ENCODE results near the gene SNCB.
A peak's percentile ranks its signal among the peaks of the same experiment; 100 is the strongest.

The SNCB gene

GRCh38 chr5:176640616-176641015 lies 10.3 kb upstream of the SNCB start:
- Histone ChIP-seq H3K4me3 (ENCODE audit: low read depth, low read length) (no peak overlapping the region), H3K4me1 (ENCODE audit: control insufficient read depth, insufficient read depth, low read length, unreplicated experiment) (no peaks in the 10 kb centered on the region), H3K36me3 (ENCODE audit: insufficient read depth, low read length) (no peaks in the 10 kb centered on the region), H3K27ac (ENCODE audit: low read depth, low read length) (no peak overlapping the region), H3K27me3 (ENCODE audit: insufficient read depth, low read length) (peaks cover 12% of the 10 kb centered on the region), H2AFZ (ENCODE audit: low read length, unreplicated experiment) (no peak overlapping the region), H3K79me2 (ENCODE audit: control insufficient read depth, insufficient read depth, low read length, unreplicated experiment) (no peaks in the 10 kb centered on the region)

GRCh38 chr5:176639981-176640380 lies 9.6 kb upstream of the SNCB start:
- Histone ChIP-seq H2AFZ (ENCODE audit: low read length, unreplicated experiment) (no peak overlapping the region), H3K4me1 (ENCODE audit: control insufficient read depth, insufficient read depth, low read length, unreplicated experiment) (no peaks in the 10 kb centered on the region), H3K36me3 (ENCODE audit: insufficient read depth, low read length) (no peaks in the 10 kb centered on the region), H3K27me3 (ENCODE audit: insufficient read depth, low read length) (peaks cover 18% of the 10 kb centered on the region), H3K27ac (ENCODE audit: low read depth, low read length) (no peak overlapping the region), H3K4me3 (ENCODE audit: low read depth, low read length) (no peak overlapping the region), H3K79me2 (ENCODE audit: control insufficient read depth, insufficient read depth, low read length, unreplicated experiment) (no peaks in the 10 kb centered on the region)

- H3K27ac ChIP-seq (ENCODE audit: low read depth, low read length) = no peak overlapping the region
- no peaks in the 10 kb centered on the region for H3K36me3 ChIP-seq (ENCODE audit: insufficient read depth, low read length)
- peaks cover 21% of the 10 kb centered on the region for H3K27me3 ChIP-seq (ENCODE audit: insufficient read depth, low read length)
- no peaks in the 10 kb centered on the region for H3K4me1 ChIP-seq (ENCODE audit: control insufficient read depth, insufficient read depth, low read length, unreplicated experiment)
- no peak overlapping the region for H3K4me3 ChIP-seq (ENCODE audit: low read depth, low read length)
- H3K79me2 ChIP-seq (ENCODE audit: control insufficient read depth, insufficient read depth, low read length, unreplicated experiment) = no peaks in the 10 kb centered on the region
- H2AFZ ChIP-seq (ENCODE audit: low read length, unreplicated experiment) = no peak overlapping the region
These were observed 8.9 kb upstream of the SNCB start for GRCh38 chr5:176639208-176639607.

- Histone ChIP-seq H3K79me2 (ENCODE audit: control insufficient read depth, insufficient read depth, low read length, unreplicated experiment) (no peaks in the 10 kb centered on the region), H3K4me3 (ENCODE audit: low read depth, low read length) (no peak overlapping the region), H3K27me3 (ENCODE audit: insufficient read depth, low read length) (peaks cover 29% of the 10 kb centered on the region), H3K36me3 (ENCODE audit: insufficient read depth, low read length) (no peaks in the 10 kb centered on the region), H3K4me1 (ENCODE audit: control insufficient read depth, insufficient read depth, low read length, unreplicated experiment) (no peaks in the 10 kb centered on the region), H3K27ac (ENCODE audit: low read depth, low read length) (no peak overlapping the region), H2AFZ (ENCODE audit: low read length, unreplicated experiment) (no peak overlapping the region)
These were observed 8.1 kb upstream of the SNCB start for GRCh38 chr5:176638437-176638836.

- no peaks in the 10 kb centered on the region for H3K4me1 ChIP-seq (ENCODE audit: control insufficient read depth, insufficient read depth, low read length, unreplicated experiment)
- no peaks in the 10 kb centered on the region for H3K36me3 ChIP-seq (ENCODE audit: insufficient read depth, low read length)
- no peak overlapping the region for H2AFZ ChIP-seq (ENCODE audit: low read length, unreplicated experiment)
- H3K4me3 ChIP-seq (ENCODE audit: low read depth, low read length) = no peak overlapping the region
- no peak overlapping the region for H3K27ac ChIP-seq (ENCODE audit: low read depth, low read length)
- H3K79me2 ChIP-seq (ENCODE audit: control insufficient read depth, insufficient read depth, low read length, unreplicated experiment) = no peaks in the 10 kb centered on the region
- H3K27me3 ChIP-seq (ENCODE audit: insufficient read depth, low read length) = peaks cover 38% of the 10 kb centered on the region
These were observed 7.2 kb upstream of the SNCB start for GRCh38 chr5:176637556-176637955.

- Histone ChIP-seq H3K27ac (ENCODE audit: low read depth, low read length) (no peak overlapping the region), H3K79me2 (ENCODE audit: control insufficient read depth, insufficient read depth, low read length, unreplicated experiment) (no peaks in the 10 kb centered on the region), H3K27me3 (ENCODE audit: insufficient read depth, low read length) (peaks cover 48% of the 10 kb centered on the region), H3K4me1 (ENCODE audit: control insufficient read depth, insufficient read depth, low read length, unreplicated experiment) (no peaks in the 10 kb centered on the region), H3K4me3 (ENCODE audit: low read depth, low read length) (no peak overlapping the region), H2AFZ (ENCODE audit: low read length, unreplicated experiment) (no peak overlapping the region), H3K36me3 (ENCODE audit: insufficient read depth, low read length) (no peaks in the 10 kb centered on the region)
These were observed 6.1 kb upstream of the SNCB start for GRCh38 chr5:176636426-176636825.

- Histone ChIP-seq H3K4me1 (ENCODE audit: control insufficient read depth, insufficient read depth, low read length, unreplicated experiment) (peaks cover 4% of the 10 kb centered on the region), H2AFZ (ENCODE audit: low read length, unreplicated experiment) (no peak overlapping the region), H3K27ac (ENCODE audit: low read depth, low read length) (no peak overlapping the region), H3K27me3 (ENCODE audit: insufficient read depth, low read length) (peaks cover 77% of the 10 kb centered on the region), H3K4me3 (ENCODE audit: low read depth, low read length) (no peak overlapping the region), H3K79me2 (ENCODE audit: control insufficient read depth, insufficient read depth, low read length, unreplicated experiment) (no peaks in the 10 kb centered on the region), H3K36me3 (ENCODE audit: insufficient read depth, low read length) (no peaks in the 10 kb centered on the region)
These were observed 3.3 kb upstream of the SNCB start for GRCh38 chr5:176633598-176633997.

GRCh38 chr5:176632745-176633144 lies 2.4 kb upstream of the SNCB start:
- Histone ChIP-seq H3K36me3 (ENCODE audit: insufficient read depth, low read length) (no peaks in the 10 kb centered on the region), H3K4me1 (ENCODE audit: control insufficient read depth, insufficient read depth, low read length, unreplicated experiment) (peaks cover 4% of the 10 kb centered on the region), H3K79me2 (ENCODE audit: control insufficient read depth, insufficient read depth, low read length, unreplicated experiment) (no peaks in the 10 kb centered on the region), H3K27me3 (ENCODE audit: insufficient read depth, low read length) (peaks cover 77% of the 10 kb centered on the region), H2AFZ (ENCODE audit: low read length, unreplicated experiment) (no peak overlapping the region), H3K4me3 (ENCODE audit: low read depth, low read length) (no peak overlapping the region), H3K27ac (ENCODE audit: low read depth, low read length) (no peak overlapping the region)

- Histone ChIP-seq H3K27ac (ENCODE audit: low read depth, low read length) (no peak overlapping the region), H3K27me3 (ENCODE audit: insufficient read depth, low read length) (peaks cover 73% of the 10 kb centered on the region), H3K79me2 (ENCODE audit: control insufficient read depth, insufficient read depth, low read length, unreplicated experiment) (no peaks in the 10 kb centered on the region), H2AFZ (ENCODE audit: low read length, unreplicated experiment) (no peak overlapping the region), H3K4me1 (ENCODE audit: control insufficient read depth, insufficient read depth, low read length, unreplicated experiment) (peaks cover 4% of the 10 kb centered on the region), H3K4me3 (ENCODE audit: low read depth, low read length) (no peak overlapping the region), H3K36me3 (ENCODE audit: insufficient read depth, low read length) (no peaks in the 10 kb centered on the region)
These were observed 1.3 kb upstream of the SNCB start for GRCh38 chr5:176631383-176632200.

- peaks cover 66% of the 10 kb centered on the region for H3K27me3 ChIP-seq (ENCODE audit: insufficient read depth, low read length)
- no peaks in the 10 kb centered on the region for H3K79me2 ChIP-seq (ENCODE audit: control insufficient read depth, insufficient read depth, low read length, unreplicated experiment)
- no peaks in the 10 kb centered on the region for H3K36me3 ChIP-seq (ENCODE audit: insufficient read depth, low read length)
- H3K27ac ChIP-seq (ENCODE audit: low read depth, low read length) = no peak overlapping the region
- H3K4me3 ChIP-seq (ENCODE audit: low read depth, low read length) = peak overlapping the region; percentile 71
- no peak overlapping the region for H2AFZ ChIP-seq (ENCODE audit: low read length, unreplicated experiment)
- H3K4me1 ChIP-seq (ENCODE audit: control insufficient read depth, insufficient read depth, low read length, unreplicated experiment) = peaks cover 4% of the 10 kb centered on the region
These were observed 418 bp upstream of the SNCB start for GRCh38 chr5:176630681-176631222.

- Histone ChIP-seq H3K27me3 (ENCODE audit: insufficient read depth, low read length) (peaks cover 66% of the 10 kb centered on the region), H3K4me3 (ENCODE audit: low read depth, low read length) (peak overlapping the region; percentile 71; the same call in 1 of the 2 replicates), H3K4me1 (ENCODE audit: control insufficient read depth, insufficient read depth, low read length, unreplicated experiment) (peaks cover 4% of the 10 kb centered on the region), H2AFZ (ENCODE audit: low read length, unreplicated experiment) (no peak overlapping the region), H3K27ac (ENCODE audit: low read depth, low read length) (no peak overlapping the region), H3K79me2 (ENCODE audit: control insufficient read depth, insufficient read depth, low read length, unreplicated experiment) (no peaks in the 10 kb centered on the region), H3K36me3 (ENCODE audit: insufficient read depth, low read length) (no peaks in the 10 kb centered on the region)
These were observed 949 bp downstream of the SNCB start for GRCh38 chr5:176629317-176629852.

Data from ACC112 (cell line).